Adrenal gland (tissue), 5 donors: Measurements from ENCODE around the gene RHOH.

Source experiments
- CTCF ChIP-seq, 6 experiments: fragments of 450-650 bp in 4 of 6; fragments of 200-600 bp in 2 of 6; sonication (generic) in 1 of 6; IDR thresholded peaks; 1 replicate in 5 of 6; 2 replicates in 1 of 6; pipeline versions ENCODE4 v1.5.1 to v1.8.0; 2016 to 2021; ENCODE audit warnings: antibody characterized with exemption in 6 of 6, mild to moderate bottlenecking in 2 of 6, moderate library complexity in 1 of 6
- POLR2A ChIP-seq, 2 donors: fragments of 450-650 bp; IDR thresholded peaks; one replicate each; pipeline ENCODE4 v1.6.1; 2017; ENCODE audit warnings: antibody characterized with exemption in 2 of 2, mild to moderate bottlenecking in 2 of 2, moderate library complexity in 1 of 2
- donor health status: DM: no; HTN: no; CAD: no.

- TF ChIP-seq CTCF (IDR thresholded peaks at IDR 0.05) (no peak), POLR2A (IDR thresholded peaks at IDR 0.05) (no peak)
These were observed 68.4 kb downstream of the RHOH start for GRCh38 chr4:40264995-40265909.
